GM19351 (cell line): ENCODE results near the gene PRKCD.
A peak's percentile ranks its signal among the peaks of the same experiment; 100 is the strongest.

ENCODE experiments used
- ATAC-seq: cut with Tn5 transposase; IDR thresholded peaks from one replicate; pipeline ENCODE4 v1.9.1; 2021; ENCODE audit warnings: mild to moderate bottlenecking, moderate library complexity; ENCODE audit not compliant: unreplicated experiment

Gene PRKCD

GRCh38 chr3:53154881-53155285 is 6.1 kb upstream of the PRKCD start:
- no peak for ATAC-seq

- no peak for ATAC-seq
These were observed 5.2 kb upstream of the PRKCD start for GRCh38 chr3:53155760-53156159.

GRCh38 chr3:53156368-53156834 is 4.6 kb upstream of the PRKCD start:
- no peak for ATAC-seq

GRCh38 chr3:53157974-53158580 is 2.9 kb upstream of the PRKCD start:
- ATAC-seq = no peak

GRCh38 chr3:53158765-53159155 is 2.2 kb upstream of the PRKCD start:
- ATAC-seq = no peak

- ATAC-seq = no peak
These were observed 1.6 kb upstream of the PRKCD start for GRCh38 chr3:53159156-53160060.

GRCh38 chr3:53160061-53160659 is 849 bp upstream of the PRKCD start:
- ATAC-seq = no peak

GRCh38 chr3:53161450-53161819 is 426 bp downstream of the PRKCD start:
- ATAC-seq = peak; percentile 2

- ATAC-seq = peak; percentile 23
These were observed 1.0 kb downstream of the PRKCD start for GRCh38 chr3:53161820-53162671.

- peak; percentile 47 for ATAC-seq
These were observed 1.8 kb downstream of the PRKCD start for GRCh38 chr3:53162672-53163443.

GRCh38 chr3:53163444-53164387 is 2.7 kb downstream of the PRKCD start:
- no peak for ATAC-seq

GRCh38 chr3:53164911-53165310 is 3.9 kb downstream of the PRKCD start:
- ATAC-seq = no peak

- no peak for ATAC-seq
These were observed 5.2 kb downstream of the PRKCD start for GRCh38 chr3:53166206-53166605.

- no peak for ATAC-seq
These were observed 5.8 kb downstream of the PRKCD start for GRCh38 chr3:53166781-53167291.

- no peak for ATAC-seq
These were observed 6.6 kb downstream of the PRKCD start for GRCh38 chr3:53167418-53168174.

GRCh38 chr3:53168175-53168923 is 7.3 kb downstream of the PRKCD start:
- no peak for ATAC-seq

- no peak for ATAC-seq
These were observed 8.2 kb downstream of the PRKCD start for GRCh38 chr3:53169045-53169831.
